GM12878 (cell line): Measurements from ENCODE around the gene UQCRC1. TPM values are rescaled to one million over a fixed set of nuclear protein-coding genes. Genes with fewer than 3 reads are reported as not detected.

ENCODE experiments used
- ATAC-seq: fragments of 200-7000 bp; cut with Tn5 transposase; 3 replicates; pipeline ENCODE4 v1.9.1; 2020; ENCODE audit warnings: mild to moderate bottlenecking, moderate library complexity
- BruUV-seq: library from RNA; stranded (reverse); fragments of 400-500 nt; replicated peaks from 2 replicates; lab custom pipeline; 2021; lab: Mats Ljungman, UMichigan
- CTCF ChIA-PET: fragments of 300-600 bp; sonication (Branson Sonifier 250); formaldehyde crosslinking; extraction: SDS; loops from one replicate; lab custom pipeline; 2021; ENCODE audit warnings: inconsistent platforms; lab: Yijun Ruan, JAX
- POLR2A ChIA-PET: fragments of 350-600 bp; formaldehyde crosslinking; extraction: SDS; loops from one replicate; lab custom pipeline; 2021; ENCODE audit warnings: inconsistent platforms; lab: Charles Lee
- RAD21 ChIA-PET: fragments of 300-600 bp; sonication (Branson Sonifier 250); formaldehyde crosslinking; loops from one replicate; lab custom pipeline; 2023; ENCODE audit warnings: antibody characterized with exemption; ENCODE audit not compliant: unreplicated experiment; lab: Charles Lee
- SMC1A ChIA-PET: fragments of 300-600 bp; sonication (Branson Sonifier 250); formaldehyde crosslinking; loops from one replicate; lab custom pipeline; 2023; ENCODE audit not compliant: unreplicated experiment, uncharacterized antibody; lab: Charles Lee
- DNase-seq: peaks from one replicate; pipeline ENCODE4 v3.0.0-alpha.2; 2011; ENCODE audit warnings: low read depth, low spot score
- FAIRE-seq: peaks from 3 replicates; lab custom pipeline; 2011; peaks lifted over from hg19 to GRCh38; lab: Jason Lieb, UNC
- H2AFZ ChIP-seq: 2 replicates; pipeline ENCODE4 v1.6.0; 2011; ENCODE audit warnings: low read depth, low read length, control low read depth; ENCODE audit not compliant: control insufficient read depth
- H3K27ac ChIP-seq: 2 replicates; pipeline ENCODE4 v1.5.1; 2011; ENCODE audit warnings: control low read depth; ENCODE audit not compliant: control insufficient read depth, insufficient read depth
- H3K27me3 ChIP-seq, 2 experiments: replicated peaks in 1 of 2; 2 replicates each; pipeline versions ENCODE4 v1.6.0 to v1.6.1; 2011; ENCODE audit warnings: low read length in 1 of 2; ENCODE audit not compliant: control insufficient read depth in 2 of 2, insufficient read depth in 2 of 2
- H3K36me3 ChIP-seq, 2 experiments: 2 replicates each; pipeline ENCODE4 v1.5.1; 2011; ENCODE audit warnings: low read length in 1 of 2; ENCODE audit not compliant: control insufficient read depth in 2 of 2, insufficient read depth in 2 of 2
- H3K4me1 ChIP-seq: 2 replicates; pipeline ENCODE4 v1.6.1; 2011; ENCODE audit warnings: mild to moderate bottlenecking, low read length, moderate library complexity, mixed read lengths; ENCODE audit not compliant: control insufficient read depth, insufficient read depth
- H3K4me2 ChIP-seq: 2 replicates; pipeline ENCODE4 v1.6.0; 2011; ENCODE audit warnings: control low read depth; ENCODE audit not compliant: control insufficient read depth, insufficient read depth
- H3K4me3 ChIP-seq: fragments of 200-600 bp; sonication (generic); 2 replicates; pipeline ENCODE4 v1.5.1; 2016
- H3K79me2 ChIP-seq: 2 replicates; pipeline ENCODE4 v1.6.0; 2011; ENCODE audit warnings: low read length; ENCODE audit not compliant: control insufficient read depth, insufficient read depth
- H3K9ac ChIP-seq: 2 replicates; pipeline ENCODE4 v1.8.0; 2011; ENCODE audit warnings: low read length, control low read depth, mixed read lengths; ENCODE audit not compliant: control insufficient read depth, insufficient read depth
- H3K9me3 ChIP-seq: replicated peaks from 3 replicates; pipeline ENCODE4 v1.5.1; 2011; ENCODE audit warnings: mild to moderate bottlenecking, low read length; ENCODE audit not compliant: control insufficient read depth, insufficient read depth
- H4K20me1 ChIP-seq: 2 replicates; pipeline ENCODE4 v1.6.0; 2011; ENCODE audit not compliant: control insufficient read depth, insufficient read depth
- BMI1 ChIP-seq: fragments of 450-650 bp; IDR thresholded peaks from 2 replicates; pipeline ENCODE4 v1.6.1; 2016; ENCODE audit warnings: mild to moderate bottlenecking, moderate library complexity, borderline replicate concordance
- BRCA1 ChIP-seq: IDR thresholded peaks from 2 replicates; pipeline ENCODE4 v1.6.1; 2011; ENCODE audit warnings: low read depth, low read length, improper control_type of control experiment
- NFIC ChIP-seq: IDR thresholded peaks from 2 replicates; pipeline ENCODE4 v1.6.1; 2012; ENCODE audit warnings: low read depth, mild to moderate bottlenecking, inconsistent platforms, low read length, moderate library complexity
- NR2F1 ChIP-seq: fragments of 450-650 bp; conservative IDR thresholded peaks from 2 replicates; pipeline ENCODE4 v1.6.1; 2017; ENCODE audit warnings: mild to moderate bottlenecking
- ZZZ3 ChIP-seq: IDR thresholded peaks from 2 replicates; pipeline ENCODE4 v1.6.1; 2011; ENCODE audit warnings: low read depth; ENCODE audit not compliant: control insufficient read depth, insufficient read length
- WGBS: methylation state at CpG from one replicate; pipeline ENCODE4 v1.1.6; 2016; ENCODE audit warnings: low lambda C conversion rate; ENCODE audit not compliant: insufficient replicate concordance, insufficient coverage; ENCODE audit errors: missing lambda C conversion rate; 5-methylcytosine and 5-hydroxymethylcytosine counted together
- in situ Hi-C: fragments of 300-500 bp; cut with MboI; formaldehyde crosslinking; loops from 9 replicates; pipeline ENCODE4 v1.14.3; 2018; ENCODE audit warnings: mixed read lengths
- intact Hi-C: fragments of 100-400 bp; cut with micrococcal nuclease; formaldehyde crosslinking; loops from one replicate; pipeline ENCODE4 v1.14.2; 2022; ENCODE audit not compliant: unreplicated experiment
- polyA plus RNA-seq, 11 experiments: library from polyadenylated mRNA; depleted of rRNA in 4 of 11; unstranded in 6 of 11; stranded (reverse) in 5 of 11; fragments of >200 nt; fragmentation: Nextera tagmentation in 4 of 11; fragmentation: Illumina TruSeq in 1 of 11; extraction: Ambion mirVana in 4 of 11; extraction: Trizol in 1 of 11; gene quantifications; 1 replicate in 1 of 11; 2 replicates in 10 of 11; pipeline versions ENCODE4 v1.2.1 to v1.2.3, GENCODE V29; 2011 to 2016; ENCODE audit warnings: inconsistent platforms in 2 of 11, missing spikeins in 2 of 11, low read depth in 1 of 11
- total RNA-seq, 4 experiments: library from RNA; depleted of rRNA in 3 of 4; stranded (reverse); fragments of >200 nt in 3 of 4; fragmentation: Illumina TruSeq in 1 of 4; extraction: Trizol in 1 of 4; gene quantifications; 2 replicates each; pipeline versions ENCODE4 v1.2.1 to v1.2.3, GENCODE V29; 2013 to 2021
- TF ChIP-seq, protein P1 (sequence below): fragments of 450-650 bp; formaldehyde crosslinking; IDR thresholded peaks from 2 replicates; pipeline ENCODE4 v1.5.0; 2022; ENCODE audit warnings: mild to moderate bottlenecking, missing genetic modification characterization
- TF ChIP-seq, protein P2 (sequence below): fragments of 450-650 bp; IDR thresholded peaks from 2 replicates; pipeline ENCODE4 v1.6.1; 2017; ENCODE audit warnings: mild to moderate bottlenecking, moderate library complexity
- TF ChIP-seq, protein P3 (sequence below): fragments of 450-650 bp; IDR thresholded peaks from 2 replicates; pipeline ENCODE4 v1.6.1; 2018; ENCODE audit warnings: borderline replicate concordance, mild to moderate bottlenecking; ENCODE audit not compliant: partially characterized antibody

The UQCRC1 gene
- total and polyA plus RNA-seq, 10 of the 15 experiments (the other 5 are each of a cell fraction or from before 2014, with no cell fraction given), result 116 to 426 (median 228) TPM

DNA sequence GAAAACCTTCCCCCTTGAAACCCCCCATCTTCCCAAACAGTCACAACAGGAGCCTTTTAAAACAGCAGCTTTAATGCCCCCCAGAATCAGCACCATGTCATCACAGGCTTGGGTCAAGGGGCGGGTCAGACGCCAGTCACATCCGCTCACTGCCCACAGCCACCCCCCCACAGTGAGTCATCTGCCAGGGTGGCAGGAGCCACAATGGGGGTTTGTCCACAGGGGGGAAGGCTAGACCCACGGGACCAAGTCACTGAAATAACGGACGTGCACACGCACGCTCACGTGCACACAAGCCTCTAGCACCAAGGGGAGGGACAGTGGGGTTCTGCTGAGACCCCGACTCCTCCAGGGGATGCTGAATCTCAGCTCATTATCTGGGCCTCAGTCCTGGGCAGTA lies 45.4 kb downstream of the UQCRC1 start (continued):
- TF ChIP-seq, protein P1, sequence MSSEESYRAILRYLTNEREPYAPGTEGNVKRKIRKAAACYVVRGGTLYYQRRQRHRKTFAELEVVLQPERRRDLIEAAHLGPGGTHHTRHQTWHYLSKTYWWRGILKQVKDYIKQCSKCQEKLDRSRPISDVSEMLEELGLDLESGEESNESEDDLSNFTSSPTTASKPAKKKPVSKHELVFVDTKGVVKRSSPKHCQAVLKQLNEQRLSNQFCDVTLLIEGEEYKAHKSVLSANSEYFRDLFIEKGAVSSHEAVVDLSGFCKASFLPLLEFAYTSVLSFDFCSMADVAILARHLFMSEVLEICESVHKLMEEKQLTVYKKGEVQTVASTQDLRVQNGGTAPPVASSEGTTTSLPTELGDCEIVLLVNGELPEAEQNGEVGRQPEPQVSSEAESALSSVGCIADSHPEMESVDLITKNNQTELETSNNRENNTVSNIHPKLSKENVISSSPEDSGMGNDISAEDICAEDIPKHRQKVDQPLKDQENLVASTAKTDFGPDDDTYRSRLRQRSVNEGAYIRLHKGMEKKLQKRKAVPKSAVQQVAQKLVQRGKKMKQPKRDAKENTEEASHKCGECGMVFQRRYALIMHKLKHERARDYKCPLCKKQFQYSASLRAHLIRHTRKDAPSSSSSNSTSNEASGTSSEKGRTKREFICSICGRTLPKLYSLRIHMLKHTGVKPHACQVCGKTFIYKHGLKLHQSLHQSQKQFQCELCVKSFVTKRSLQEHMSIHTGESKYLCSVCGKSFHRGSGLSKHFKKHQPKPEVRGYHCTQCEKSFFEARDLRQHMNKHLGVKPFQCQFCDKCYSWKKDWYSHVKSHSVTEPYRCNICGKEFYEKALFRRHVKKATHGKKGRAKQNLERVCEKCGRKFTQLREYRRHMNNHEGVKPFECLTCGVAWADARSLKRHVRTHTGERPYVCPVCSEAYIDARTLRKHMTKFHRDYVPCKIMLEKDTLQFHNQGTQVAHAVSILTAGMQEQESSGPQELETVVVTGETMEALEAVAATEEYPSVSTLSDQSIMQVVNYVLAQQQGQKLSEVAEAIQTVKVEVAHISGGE (CRISPR knock-in tag), result no peak
- 0 out of 2 replicates have a peak, but pooled peaks have one; percentile 36 for TF ChIP-seq NR2F1

DNA sequence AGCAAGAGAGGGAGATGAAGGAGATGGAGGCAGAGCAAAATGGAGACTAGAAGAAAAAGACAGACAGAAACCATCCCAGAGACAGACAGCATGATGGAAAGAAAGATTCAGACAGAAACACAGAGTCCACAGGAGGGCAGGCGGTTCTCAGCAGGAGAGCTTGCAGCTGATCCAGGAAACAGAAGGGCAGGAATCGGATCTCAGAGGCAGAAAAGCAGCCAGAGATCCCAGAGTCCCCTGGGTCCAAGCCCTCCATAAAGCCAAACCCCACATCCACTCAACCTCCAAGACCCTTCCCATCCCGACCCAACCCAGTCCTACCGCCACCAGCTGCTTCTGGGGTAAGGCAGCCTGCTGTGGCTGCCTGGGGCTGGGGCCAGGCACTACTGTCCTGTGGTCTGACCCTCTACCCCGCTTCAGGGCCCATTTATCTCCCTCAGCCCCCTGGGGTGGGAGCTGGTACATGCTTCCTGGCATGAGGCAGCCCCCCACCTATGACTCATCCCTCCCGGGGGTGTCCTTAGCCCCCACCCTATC lies 46.0 kb downstream of the UQCRC1 start, which contains the start of gene UCN2:
UCN2 (minus strand) TSS at position 400 of the 537 bp plus-strand sequence. CDS start 657 bp downstream, outside the sequence.
- intact Hi-C loops, result no loop called here
- POLR2A ChIA-PET, result interaction anchor here (1.0 kb wide), 1 partner anchor 111 kb away, joined by 4 read pairs; no protein-coding TSS in a partner anchor
- TF ChIP-seq, protein P2, sequence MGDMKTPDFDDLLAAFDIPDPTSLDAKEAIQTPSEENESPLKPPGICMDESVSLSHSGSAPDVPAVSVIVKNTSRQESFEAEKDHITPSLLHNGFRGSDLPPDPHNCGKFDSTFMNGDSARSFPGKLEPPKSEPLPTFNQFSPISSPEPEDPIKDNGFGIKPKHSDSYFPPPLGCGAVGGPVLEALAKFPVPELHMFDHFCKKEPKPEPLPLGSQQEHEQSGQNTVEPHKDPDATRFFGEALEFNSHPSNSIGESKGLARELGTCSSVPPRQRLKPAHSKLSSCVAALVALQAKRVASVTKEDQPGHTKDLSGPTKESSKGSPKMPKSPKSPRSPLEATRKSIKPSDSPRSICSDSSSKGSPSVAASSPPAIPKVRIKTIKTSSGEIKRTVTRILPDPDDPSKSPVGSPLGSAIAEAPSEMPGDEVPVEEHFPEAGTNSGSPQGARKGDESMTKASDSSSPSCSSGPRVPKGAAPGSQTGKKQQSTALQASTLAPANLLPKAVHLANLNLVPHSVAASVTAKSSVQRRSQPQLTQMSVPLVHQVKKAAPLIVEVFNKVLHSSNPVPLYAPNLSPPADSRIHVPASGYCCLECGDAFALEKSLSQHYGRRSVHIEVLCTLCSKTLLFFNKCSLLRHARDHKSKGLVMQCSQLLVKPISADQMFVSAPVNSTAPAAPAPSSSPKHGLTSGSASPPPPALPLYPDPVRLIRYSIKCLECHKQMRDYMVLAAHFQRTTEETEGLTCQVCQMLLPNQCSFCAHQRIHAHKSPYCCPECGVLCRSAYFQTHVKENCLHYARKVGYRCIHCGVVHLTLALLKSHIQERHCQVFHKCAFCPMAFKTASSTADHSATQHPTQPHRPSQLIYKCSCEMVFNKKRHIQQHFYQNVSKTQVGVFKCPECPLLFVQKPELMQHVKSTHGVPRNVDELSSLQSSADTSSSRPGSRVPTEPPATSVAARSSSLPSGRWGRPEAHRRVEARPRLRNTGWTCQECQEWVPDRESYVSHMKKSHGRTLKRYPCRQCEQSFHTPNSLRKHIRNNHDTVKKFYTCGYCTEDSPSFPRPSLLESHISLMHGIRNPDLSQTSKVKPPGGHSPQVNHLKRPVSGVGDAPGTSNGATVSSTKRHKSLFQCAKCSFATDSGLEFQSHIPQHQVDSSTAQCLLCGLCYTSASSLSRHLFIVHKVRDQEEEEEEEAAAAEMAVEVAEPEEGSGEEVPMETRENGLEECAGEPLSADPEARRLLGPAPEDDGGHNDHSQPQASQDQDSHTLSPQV, result no peak
- TF ChIP-seq NFIC (no peak), BRCA1 (no peak), BMI1 (no peak), ZZZ3 (no peak)
- TF ChIP-seq, protein P3, sequence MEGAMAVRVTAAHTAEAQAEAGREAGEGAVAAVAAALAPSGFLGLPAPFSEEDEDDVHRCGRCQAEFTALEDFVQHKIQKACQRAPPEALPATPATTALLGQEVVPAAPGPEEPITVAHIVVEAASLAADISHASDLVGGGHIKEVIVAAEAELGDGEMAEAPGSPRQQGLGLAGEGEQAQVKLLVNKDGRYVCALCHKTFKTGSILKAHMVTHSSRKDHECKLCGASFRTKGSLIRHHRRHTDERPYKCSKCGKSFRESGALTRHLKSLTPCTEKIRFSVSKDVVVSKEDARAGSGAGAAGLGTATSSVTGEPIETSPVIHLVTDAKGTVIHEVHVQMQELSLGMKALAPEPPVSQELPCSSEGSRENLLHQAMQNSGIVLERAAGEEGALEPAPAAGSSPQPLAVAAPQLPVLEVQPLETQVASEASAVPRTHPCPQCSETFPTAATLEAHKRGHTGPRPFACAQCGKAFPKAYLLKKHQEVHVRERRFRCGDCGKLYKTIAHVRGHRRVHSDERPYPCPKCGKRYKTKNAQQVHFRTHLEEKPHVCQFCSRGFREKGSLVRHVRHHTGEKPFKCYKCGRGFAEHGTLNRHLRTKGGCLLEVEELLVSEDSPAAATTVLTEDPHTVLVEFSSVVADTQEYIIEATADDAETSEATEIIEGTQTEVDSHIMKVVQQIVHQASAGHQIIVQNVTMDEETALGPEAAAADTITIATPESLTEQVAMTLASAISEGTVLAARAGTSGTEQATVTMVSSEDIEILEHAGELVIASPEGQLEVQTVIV, result no peak

More for the DNA sequence above, 46.0 kb downstream of the UQCRC1 start, which contains the start of gene UCN2:
- H3K27ac ChIP-seq, result no peak within 1 kb of the TSS
- H2AFZ ChIP-seq, result no peak within 1 kb of the TSS
- ChIA-PET RAD21 (no interaction called here), CTCF (interaction anchor here (1.5 kb wide), 1 partner anchor 71 kb away, joined by 6 read pairs; the partner anchor contains the start of gene SLC26A6), SMC1A (interaction anchor here (0.7 to 1.1 kb wide), 2 partner anchors 10 to 112 kb away, joined by 3 read pairs; no protein-coding TSS in a partner anchor)
- FAIRE-seq, result peak; percentile 49
- H3K4me3 ChIP-seq, result no peak within 1 kb of the TSS
- no peak for DNase-seq
- in situ Hi-C loops, result no loop called here
- 0 out of 3 replicates have a peak, but pooled peaks have one; percentile 7 for ATAC-seq
- H3K9me3 ChIP-seq, result no peaks in the 10 kb centered on the region
- H3K9ac ChIP-seq, result no peak within 1 kb of the TSS
- no peaks in the 10 kb centered on the region for H3K36me3 ChIP-seq
- WGBS, result 31% methylated on average over 6 of the region's 6 CpGs
- H3K79me2 ChIP-seq, result no peaks in the 10 kb centered on the region
- no TSS peak for BruUV-seq
- peaks cover 27% of the 10 kb centered on the region for H3K4me1 ChIP-seq
- no peak within 1 kb of the TSS for H3K4me2 ChIP-seq
- H4K20me1 ChIP-seq, result no peaks in the 10 kb centered on the region
- no peaks in the 10 kb centered on the region for H3K27me3 ChIP-seq
